AG10803 (cell line): Measurements from ENCODE around the gene ZNF652.

Experiments
- DNase-seq: peaks from one replicate; pipeline ENCODE4 v3.0.0; 2010; ENCODE audit warnings: low read depth
- H3K4me3 ChIP-seq: 2 replicates; pipeline ENCODE4 v1.5.1; 2011; ENCODE audit warnings: mild to moderate bottlenecking, low read length, control low read depth
- CTCF ChIP-seq: conservative IDR thresholded peaks from 2 replicates; pipeline ENCODE4 v1.5.1; 2011; ENCODE audit warnings: mild to moderate bottlenecking, low read length, control low read depth, inconsistent platforms

Gene ZNF652

DNA sequence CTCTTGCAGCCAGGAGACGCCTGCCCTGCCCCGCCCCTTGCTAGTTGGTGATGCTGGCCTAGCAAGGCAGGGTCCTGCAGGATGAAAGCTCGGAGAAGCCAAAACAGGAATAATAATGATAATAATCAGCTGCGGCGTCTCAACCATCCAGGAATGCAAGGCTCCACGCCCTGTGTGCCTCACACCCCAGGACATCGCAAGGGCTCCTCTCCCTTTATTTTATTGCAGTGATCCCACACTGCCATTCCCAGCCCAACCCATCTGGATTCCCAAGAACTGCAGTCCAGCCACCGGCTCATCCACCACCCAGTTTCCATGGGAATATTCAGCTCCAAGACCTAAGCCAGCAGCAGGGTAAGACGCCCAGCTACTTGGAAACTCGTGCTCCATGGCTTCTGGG, 21.0 kb upstream of the ZNF652 start:
- DNase-seq, result no peak
- no peak for TF ChIP-seq CTCF
- no peak overlapping the region for H3K4me3 ChIP-seq

- TF ChIP-seq CTCF, result no peak
- DNase-seq, result no peak
- H3K4me3 ChIP-seq, result no peak overlapping the region
Observed at GRCh38 chr17:49382556-49382955, 20.5 kb upstream of the ZNF652 start.

GRCh38 chr17:49381793-49382192, 19.7 kb upstream of the ZNF652 start:
- no peak overlapping the region for H3K4me3 ChIP-seq
- DNase-seq, result no peak
- no peak for TF ChIP-seq CTCF

GRCh38 chr17:49381033-49381432, 19.0 kb upstream of the ZNF652 start:
- TF ChIP-seq CTCF, result no peak
- no peak for DNase-seq
- no peak overlapping the region for H3K4me3 ChIP-seq

GRCh38 chr17:49379926-49380325, 17.9 kb upstream of the ZNF652 start:
- H3K4me3 ChIP-seq, result no peak overlapping the region
- no peak for TF ChIP-seq CTCF
- peak; percentile 21 for DNase-seq

- no peak overlapping the region for H3K4me3 ChIP-seq
- DNase-seq, result no peak
- TF ChIP-seq CTCF, result no peak
Observed at GRCh38 chr17:49378311-49378710, 16.3 kb upstream of the ZNF652 start.

DNA sequence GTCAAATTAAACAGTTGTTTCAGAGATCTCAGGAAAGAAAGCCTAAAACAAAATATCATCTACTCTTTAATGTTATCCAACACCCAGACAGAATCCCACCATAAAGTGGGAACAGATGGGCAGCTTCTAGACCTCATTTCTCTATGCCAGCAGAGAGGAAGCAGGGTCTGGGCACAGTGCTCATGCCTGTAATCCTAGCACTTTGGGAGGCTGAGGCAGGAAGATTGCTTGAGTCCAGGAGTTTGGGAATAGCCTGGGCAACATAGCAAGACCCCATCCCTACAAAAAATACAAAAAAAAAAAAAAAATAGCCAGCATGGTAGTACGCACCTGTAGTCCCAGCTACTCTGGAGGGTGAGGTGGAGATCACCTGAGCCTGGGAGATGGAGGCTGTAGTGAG, 13.5 kb upstream of the ZNF652 start:
- DNase-seq, result no peak
- no peak for TF ChIP-seq CTCF
- H3K4me3 ChIP-seq, result no peak overlapping the region
